Testis (tissue), 2 donors: ENCODE data around the gene GPR62.

Source experiments
- CTCF ChIP-seq, 3 experiments: fragments of 450-650 bp in 2 of 3; fragments of 200-600 bp in 1 of 3; sonication (generic) in 1 of 3; IDR thresholded peaks; one replicate each; pipeline ENCODE4 v1.5.1; 2016 to 2019; ENCODE audit warnings: antibody characterized with exemption in 3 of 3, mild to moderate bottlenecking in 2 of 3, moderate library complexity in 1 of 3
- POLR2A ChIP-seq: fragments of 450-650 bp; IDR thresholded peaks from one replicate; pipeline ENCODE4 v1.6.1; 2017; ENCODE audit warnings: antibody characterized with exemption, mild to moderate bottlenecking, moderate library complexity

DNA sequence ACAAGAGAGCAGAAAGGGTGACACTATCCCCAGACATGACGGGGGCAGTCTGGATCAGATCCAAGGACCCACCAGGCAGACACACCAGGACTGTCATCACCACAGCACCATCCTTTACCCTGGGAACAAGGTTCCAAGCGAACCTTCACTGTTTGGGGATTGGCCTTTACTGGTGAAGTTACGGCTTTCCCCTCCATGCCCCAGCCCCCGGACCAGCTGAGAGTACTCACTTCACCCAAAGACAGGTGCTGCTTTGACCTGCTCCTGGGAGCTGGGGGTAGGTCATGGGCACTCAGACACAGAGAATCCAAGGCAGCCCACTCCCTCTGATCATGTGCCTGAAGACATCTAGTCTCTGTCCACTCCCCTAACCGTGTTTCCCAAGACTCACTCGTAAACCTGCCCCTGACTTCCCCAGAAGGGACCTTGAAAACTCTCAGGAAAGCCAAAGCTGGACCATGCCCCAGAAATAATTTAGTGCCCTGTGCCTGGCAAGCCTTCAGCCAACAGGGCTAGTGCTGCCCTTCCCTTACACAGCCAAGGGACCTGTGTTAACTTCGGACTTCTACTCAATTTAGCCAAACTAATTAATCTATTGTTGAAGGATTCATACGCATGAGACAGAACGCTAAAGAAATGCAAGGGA is 16.3 kb upstream of the GPR62 start:
- TF ChIP-seq CTCF (IDR thresholded peaks at IDR 0.05) (no peak), POLR2A (no peak)
